ENCODE results near the gene MANBA. TPM values are rescaled to one million over a fixed set of nuclear protein-coding genes. Genes with fewer than 3 reads are reported as not detected.

Gene MANBA
- total and polyA plus RNA-seq, 7 experiments from 2014 or later: 15.7 to 56.4 (median 26.0) TPM

DNA sequence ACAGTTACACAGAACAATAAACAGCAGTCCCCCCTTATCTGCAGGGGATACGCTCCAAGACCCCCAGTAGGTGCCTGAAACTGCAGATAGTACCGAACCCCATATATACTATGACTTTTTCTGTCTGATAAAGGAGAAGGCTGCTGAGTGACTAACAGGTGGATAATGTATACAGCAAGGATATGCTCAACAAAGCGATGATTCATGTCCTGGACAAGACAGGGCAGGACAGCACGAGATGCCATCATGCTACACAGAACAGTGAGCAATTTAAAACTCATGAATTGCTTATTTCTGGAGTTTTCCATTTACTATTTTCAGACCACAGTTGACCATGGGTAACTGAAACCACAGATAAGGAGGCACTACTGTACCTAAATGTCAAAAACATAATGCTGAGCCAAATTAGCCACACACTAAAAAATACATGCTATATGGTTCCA is 76.1 kb downstream of the MANBA start:
- no peak overlapping the region for H3K4me3 Mint-ChIP-seq
- ATAC-seq: no peak

DNA sequence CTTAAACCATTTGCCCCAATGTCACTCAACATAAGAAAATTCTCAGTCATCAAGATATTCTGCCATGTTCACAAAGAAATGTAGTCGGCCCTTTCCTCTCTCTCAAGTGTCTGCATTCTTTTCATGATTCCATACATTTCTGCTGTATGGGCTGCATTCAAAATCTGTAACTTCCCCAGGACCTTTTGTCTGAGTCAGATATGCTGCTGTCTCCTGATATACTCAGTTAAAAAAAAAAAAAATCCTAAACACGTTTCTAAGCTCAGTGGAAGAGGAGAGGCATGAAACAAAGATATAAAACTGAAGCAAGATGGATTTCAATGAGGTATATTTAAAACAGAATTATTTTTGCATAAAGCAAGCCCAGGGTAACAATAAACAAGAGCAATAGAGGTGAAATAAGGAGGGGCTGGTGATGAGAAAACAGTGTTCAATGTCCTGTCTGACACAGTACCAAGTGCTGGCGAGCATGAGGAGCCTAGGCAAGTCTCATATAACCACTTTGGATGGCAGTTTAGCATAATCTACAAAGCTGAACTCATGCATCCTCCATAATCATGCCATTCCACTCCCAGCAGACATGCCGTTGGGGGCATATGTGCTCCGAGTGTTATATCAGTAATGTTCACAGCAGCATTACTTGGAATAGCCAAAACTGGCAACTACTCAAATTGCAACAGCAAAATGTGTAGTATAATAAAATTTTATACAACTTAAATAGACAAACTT is 76.7 kb downstream of the MANBA start:
- H3K27ac ChIP-seq (ENCODE audit: low read depth, low read length): no peak overlapping the region
- DNase-seq (no peak), ATAC-seq (no peak)
- H3K36me3 ChIP-seq (ENCODE audit: control insufficient read depth in 2 of 3, insufficient read depth in 3 of 3, low read length in 3 of 3): peaks cover 0 to 4% (median 0%) of the 10 kb centered on the region in 3 experiments
- POLR2A ChIA-PET: no interaction called here
- Mint-ChIP-seq H3K36me3 (peaks cover 0 to 25% (median 15%) of the 10 kb centered on the region in 5 donors), H3K4me1 (no peaks in the 10 kb centered on the region), H3K27me3 (no peaks in the 10 kb centered on the region), H3K4me3 (no peak overlapping the region), H3K27ac (no peak overlapping the region), H3K9me3 (no peaks in the 10 kb centered on the region)
- no peak overlapping the region for H3K4me3 ChIP-seq (ENCODE audit: low read length)
- H3K4me1 ChIP-seq (ENCODE audit: control insufficient read depth in 2 of 2, insufficient read depth in 2 of 2, low read length in 2 of 2): no peaks in the 10 kb centered on the region
- no peaks in the 10 kb centered on the region for H3K9me3 ChIP-seq (ENCODE audit: control insufficient read depth in 2 of 3, low read length in 3 of 3)
- intact Hi-C loops (cut with micrococcal nuclease): no loop called here
- CTCF ChIA-PET: no interaction called here
- H3K27me3 ChIP-seq (ENCODE audit: control insufficient read depth in 2 of 2, insufficient read depth in 2 of 2, low read length in 2 of 2): no peaks in the 10 kb centered on the region

More for the DNA sequence above, 76.1 kb downstream of the MANBA start:
- H3K27me3 ChIP-seq (ENCODE audit: control insufficient read depth in 2 of 2, insufficient read depth in 2 of 2, low read length in 2 of 2): no peaks in the 10 kb centered on the region
- Mint-ChIP-seq H3K27ac (no peak overlapping the region), H3K36me3 (peaks cover 0 to 24% (median 12%) of the 10 kb centered on the region in 5 donors), H3K4me1 (no peaks in the 10 kb centered on the region), H3K9me3 (no peaks in the 10 kb centered on the region), H3K27me3 (no peaks in the 10 kb centered on the region)
- no peak overlapping the region for H3K4me3 ChIP-seq (ENCODE audit: low read length)
- ChIA-PET CTCF (no interaction called here), POLR2A (no interaction called here)
- H3K9me3 ChIP-seq (ENCODE audit: control insufficient read depth in 2 of 3, low read length in 3 of 3): no peaks in the 10 kb centered on the region
- H3K27ac ChIP-seq (ENCODE audit: low read depth, low read length): no peak overlapping the region
- H3K36me3 ChIP-seq (ENCODE audit: control insufficient read depth in 2 of 3, insufficient read depth in 3 of 3, low read length in 3 of 3): peaks cover 0 to 4% (median 0%) of the 10 kb centered on the region in 3 experiments
- no peaks in the 10 kb centered on the region for H3K4me1 ChIP-seq (ENCODE audit: control insufficient read depth in 2 of 2, insufficient read depth in 2 of 2, low read length in 2 of 2)
- DNase-seq: no peak
- intact Hi-C loops (cut with micrococcal nuclease): no loop called here

DNA sequence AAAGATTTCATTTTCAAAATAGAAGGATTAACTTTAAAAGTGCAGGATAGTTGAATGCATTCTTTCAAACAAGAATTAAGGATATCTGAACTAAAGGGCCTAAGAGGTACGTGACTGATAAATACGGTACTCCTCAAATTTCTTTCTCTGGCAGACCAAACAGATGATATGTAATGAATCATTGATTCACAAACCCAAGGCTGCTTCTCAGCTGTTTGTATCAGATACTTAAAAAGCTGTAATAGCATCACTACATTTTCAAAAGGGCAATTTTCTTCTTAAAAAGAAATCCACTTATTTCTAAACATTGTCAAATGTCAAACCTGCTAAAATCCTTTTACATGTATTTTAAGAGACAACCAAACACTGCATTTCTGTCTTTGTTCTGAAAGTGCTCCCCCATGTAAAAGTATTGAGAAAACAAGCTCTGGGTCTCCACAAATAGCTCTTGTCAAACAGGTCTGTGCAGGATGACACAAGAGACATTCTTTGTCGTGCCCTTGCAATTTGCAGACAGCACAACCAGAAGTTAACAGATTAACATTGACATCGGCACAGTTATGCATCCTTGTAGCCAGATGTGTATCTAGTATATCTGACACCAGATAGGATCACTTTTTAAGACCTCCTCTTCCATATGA is 82.0 kb downstream of the MANBA start:
- no peak for DNase-seq
- CTCF ChIA-PET: no interaction called here
- H3K36me3 ChIP-seq (ENCODE audit: control insufficient read depth in 2 of 3, insufficient read depth in 3 of 3, low read length in 3 of 3): no peaks in the 10 kb centered on the region

DNA sequence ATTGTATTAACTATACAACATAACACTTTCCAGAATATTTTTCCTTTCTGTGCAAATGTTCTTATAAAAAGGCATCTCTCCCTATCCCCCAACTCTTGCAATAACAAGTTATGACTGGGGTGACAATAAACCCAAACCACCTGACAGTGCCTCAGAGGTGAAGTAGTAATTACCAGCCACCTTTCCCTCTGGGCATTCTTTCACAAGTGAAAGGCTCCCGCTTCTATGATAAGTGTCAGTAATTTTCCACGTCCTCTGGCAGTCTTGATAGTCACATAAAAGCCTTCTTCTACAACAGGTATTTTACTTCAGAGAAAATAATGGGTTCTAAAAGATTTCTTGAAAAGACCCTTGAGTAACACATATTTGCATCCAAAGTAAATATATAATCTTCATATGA is 82.7 kb downstream of the MANBA start:
- intact Hi-C loops (cut with micrococcal nuclease): loop anchor here in 1 of 2 donors (5.0 kb wide), 1 partner anchor 46 kb away; no protein-coding TSS in a partner anchor
- no peaks in the 10 kb centered on the region for H3K9me3 ChIP-seq (ENCODE audit: control insufficient read depth in 2 of 3, low read length in 3 of 3)
- Mint-ChIP-seq H3K4me1 (peaks cover 0 to 14% (median 8%) of the 10 kb centered on the region in 7 donors), H3K4me3 (no peak overlapping the region), H3K27me3 (no peaks in the 10 kb centered on the region), H3K36me3 (peaks cover 0 to 43% (median 22%) of the 10 kb centered on the region in 5 donors), H3K9me3 (no peaks in the 10 kb centered on the region), H3K27ac (no peak overlapping the region)
- no peaks in the 10 kb centered on the region for H3K27me3 ChIP-seq (ENCODE audit: control insufficient read depth in 2 of 2, insufficient read depth in 2 of 2, low read length in 2 of 2)
- DNase-seq: no peak
- H3K36me3 ChIP-seq (ENCODE audit: control insufficient read depth in 2 of 3, insufficient read depth in 3 of 3, low read length in 3 of 3): no peaks in the 10 kb centered on the region
- no peak overlapping the region for H3K27ac ChIP-seq (ENCODE audit: low read depth, low read length)
- ChIA-PET POLR2A (no interaction called here), CTCF (no interaction called here)
- no peaks in the 10 kb centered on the region for H3K4me1 ChIP-seq (ENCODE audit: control insufficient read depth in 2 of 2, insufficient read depth in 2 of 2, low read length in 2 of 2)
- no peak for ATAC-seq
- no peak overlapping the region for H3K4me3 ChIP-seq (ENCODE audit: low read length)

More for the DNA sequence above, 82.0 kb downstream of the MANBA start:
- Mint-ChIP-seq H3K4me3 (no peak overlapping the region), H3K27ac (no peak overlapping the region), H3K4me1 (peaks cover 0 to 11% (median 8%) of the 10 kb centered on the region in 7 donors), H3K36me3 (peaks cover 0 to 40% (median 22%) of the 10 kb centered on the region in 5 donors), H3K9me3 (no peaks in the 10 kb centered on the region), H3K27me3 (no peaks in the 10 kb centered on the region)
- intact Hi-C loops (cut with micrococcal nuclease): loop anchor here in 1 of 2 donors (5.0 kb wide), 1 partner anchor 47 kb away; no protein-coding TSS in a partner anchor
- no peaks in the 10 kb centered on the region for H3K9me3 ChIP-seq (ENCODE audit: control insufficient read depth in 2 of 3, low read length in 3 of 3)
- no peaks in the 10 kb centered on the region for H3K27me3 ChIP-seq (ENCODE audit: control insufficient read depth in 2 of 2, insufficient read depth in 2 of 2, low read length in 2 of 2)
- no peak overlapping the region for H3K27ac ChIP-seq (ENCODE audit: low read depth, low read length)
- no peak overlapping the region for H3K4me3 ChIP-seq (ENCODE audit: low read length)
- ATAC-seq: no peak
- no peaks in the 10 kb centered on the region for H3K4me1 ChIP-seq (ENCODE audit: control insufficient read depth in 2 of 2, insufficient read depth in 2 of 2, low read length in 2 of 2)
- POLR2A ChIA-PET: interaction anchor here (0.6 kb wide), 1 partner anchor 127 kb away, joined by 5 read pairs; no protein-coding TSS in a partner anchor

DNA sequence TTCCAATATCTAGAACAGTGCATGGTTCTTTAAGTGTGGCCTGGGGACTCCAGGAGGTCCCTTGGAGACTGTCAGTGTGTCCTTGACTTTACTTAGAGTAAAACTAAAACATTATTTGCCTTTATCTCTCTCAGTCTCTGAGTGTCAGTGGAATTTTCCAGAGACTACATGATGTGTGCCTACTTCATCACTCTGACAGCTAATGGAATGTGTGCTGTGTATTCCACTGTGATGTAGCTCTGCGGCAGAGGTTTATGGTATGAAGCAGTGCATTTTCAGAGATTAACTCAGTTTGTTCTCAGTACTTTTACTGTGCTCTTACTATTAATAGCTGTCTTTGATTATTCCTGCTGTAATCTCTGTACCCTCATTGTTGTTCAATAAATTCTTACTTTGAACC is 85.6 kb downstream of the MANBA start:
- Mint-ChIP-seq H3K36me3 (peaks cover 0 to 37% (median 6%) of the 10 kb centered on the region in 5 donors), H3K4me3 (no peak overlapping the region), H3K27me3 (no peaks in the 10 kb centered on the region), H3K27ac (no peak overlapping the region), H3K4me1 (peaks cover 0 to 14% (median 8%) of the 10 kb centered on the region in 7 donors), H3K9me3 (no peaks in the 10 kb centered on the region)
- no peaks in the 10 kb centered on the region for H3K9me3 ChIP-seq (ENCODE audit: control insufficient read depth in 2 of 3, low read length in 3 of 3)
- DNase-seq: no peak
- ChIA-PET CTCF (no interaction called here), POLR2A (no interaction called here)
- H3K27me3 ChIP-seq (ENCODE audit: control insufficient read depth in 2 of 2, insufficient read depth in 2 of 2, low read length in 2 of 2): no peaks in the 10 kb centered on the region
- H3K36me3 ChIP-seq (ENCODE audit: control insufficient read depth in 2 of 3, insufficient read depth in 3 of 3, low read length in 3 of 3): no peaks in the 10 kb centered on the region
- H3K4me1 ChIP-seq (ENCODE audit: control insufficient read depth in 2 of 2, insufficient read depth in 2 of 2, low read length in 2 of 2): no peaks in the 10 kb centered on the region
- no peak overlapping the region for H3K4me3 ChIP-seq (ENCODE audit: low read length)
- no peak overlapping the region for H3K27ac ChIP-seq (ENCODE audit: low read depth, low read length)
- intact Hi-C loops (cut with micrococcal nuclease): loop anchor here in 1 of 2 donors (5.0 kb wide), 1 partner anchor 43 kb away; no protein-coding TSS in a partner anchor
- ATAC-seq: no peak

DNA sequence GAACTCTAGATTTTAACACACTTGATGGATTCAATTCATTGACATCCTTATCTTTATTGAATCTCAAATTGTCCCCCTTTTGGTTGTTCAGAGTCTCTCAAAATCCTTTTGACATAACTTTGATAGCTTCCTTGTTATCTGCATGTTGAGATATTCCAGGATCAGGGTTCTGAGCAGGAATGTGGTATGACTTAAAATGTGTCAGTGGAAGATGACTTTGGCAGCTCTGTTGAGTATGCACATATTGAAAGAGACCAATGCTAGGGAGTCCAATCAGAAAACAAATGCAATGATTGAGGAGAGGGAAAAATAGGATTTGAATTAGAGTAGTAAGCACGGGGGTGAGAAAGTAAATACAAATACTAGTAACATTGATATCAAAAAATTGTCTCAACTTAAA is 93.8 kb downstream of the MANBA start:
- Mint-ChIP-seq H3K4me1 (peaks cover 0 to 2% (median 0%) of the 10 kb centered on the region in 7 donors), H3K27me3 (no peaks in the 10 kb centered on the region), H3K36me3 (peaks cover 7 to 62% (median 50%) of the 10 kb centered on the region in 5 donors), H3K4me3 (no peak overlapping the region), H3K27ac (no peak overlapping the region), H3K9me3 (no peaks in the 10 kb centered on the region)
- H3K9me3 ChIP-seq (ENCODE audit: control insufficient read depth in 2 of 3, low read length in 3 of 3): no peaks in the 10 kb centered on the region
- ATAC-seq (no peak), DNase-seq (no peak)
- peaks cover 0 to 4% (median 0%) of the 10 kb centered on the region in 3 experiments for H3K36me3 ChIP-seq (ENCODE audit: control insufficient read depth in 2 of 3, insufficient read depth in 3 of 3, low read length in 3 of 3)
- no peaks in the 10 kb centered on the region for H3K4me1 ChIP-seq (ENCODE audit: control insufficient read depth in 2 of 2, insufficient read depth in 2 of 2, low read length in 2 of 2)
- H3K27ac ChIP-seq (ENCODE audit: low read depth, low read length): no peak overlapping the region
- no peaks in the 10 kb centered on the region for H3K27me3 ChIP-seq (ENCODE audit: control insufficient read depth in 2 of 2, insufficient read depth in 2 of 2, low read length in 2 of 2)
- intact Hi-C loops (cut with micrococcal nuclease): no loop called here
- H3K4me3 ChIP-seq (ENCODE audit: low read length): no peak overlapping the region
- POLR2A ChIA-PET: no interaction called here
- CTCF ChIA-PET: interaction anchor here (0.7 kb wide), 1 partner anchor 14 kb away, joined by 3 read pairs; no protein-coding TSS in a partner anchor

Data from naive thymus-derived CD4-positive, alpha-beta T cell (primary cell).